Measurements from ENCODE around the gene INSM2.

INSM2 gene

GRCh38 chr14:35533357-35534207, at the start of gene INSM2:
TSS of gene INSM2 (plus strand) at chr14:35534164. CDS start at chr14:35534253, 89 bp downstream.
- peak in 32 of 51 donors; percentile 4 to 66 (median 42) for DNase-seq

- DNase-seq = no peak
Measured at GRCh38 chr14:35492569-35493014, 41.4 kb upstream of the INSM2 start.

- DNase-seq = no peak
Measured at GRCh38 chr14:35495278-35495677, 38.7 kb upstream of the INSM2 start.

- DNase-seq = no peak
Measured at GRCh38 chr14:35499180-35499579, 34.8 kb upstream of the INSM2 start.

GRCh38 chr14:35503646-35504045, 30.3 kb upstream of the INSM2 start:
- DNase-seq = no peak

GRCh38 chr14:35504260-35504659, 29.7 kb upstream of the INSM2 start:
- no peak for DNase-seq

GRCh38 chr14:35506461-35506860, 27.5 kb upstream of the INSM2 start:
- no peak for DNase-seq

GRCh38 chr14:35506927-35507326, 27.0 kb upstream of the INSM2 start:
- DNase-seq = no peak

- DNase-seq = no peak
Measured at GRCh38 chr14:35509846-35510245, 24.1 kb upstream of the INSM2 start.

GRCh38 chr14:35512765-35513164, 21.2 kb upstream of the INSM2 start:
- no peak for DNase-seq

GRCh38 chr14:35515916-35516315, 18.0 kb upstream of the INSM2 start:
- no peak for DNase-seq

GRCh38 chr14:35519986-35520385, 14.0 kb upstream of the INSM2 start:
- DNase-seq = no peak

- DNase-seq = no peak
Measured at GRCh38 chr14:35525695-35526094, 8.3 kb upstream of the INSM2 start.

- DNase-seq = no peak
Measured at GRCh38 chr14:35526962-35527361, 7.0 kb upstream of the INSM2 start.

- no peak for DNase-seq
Measured at GRCh38 chr14:35531960-35532747, 1.8 kb upstream of the INSM2 start.

- DNase-seq = peak in 1 of 51 donors; percentile 33
Measured at GRCh38 chr14:35532783-35533356, 1.1 kb upstream of the INSM2 start.

- DNase-seq = peak in 5 of 51 donors; percentile 2 to 38 (median 25)
Measured at GRCh38 chr14:35534208-35534872, 376 bp downstream of the INSM2 start.

- DNase-seq = peak in 30 of 51 donors; percentile 2 to 64 (median 27)
Measured at GRCh38 chr14:35534873-35535482, 1.0 kb downstream of the INSM2 start.

GRCh38 chr14:35535483-35536112, 1.6 kb downstream of the INSM2 start:
- peak in 2 of 51 donors; percentile 13 to 33 for DNase-seq

GRCh38 chr14:35539969-35540368, 6.0 kb downstream of the INSM2 start:
- DNase-seq = no peak

- no peak for DNase-seq
Measured at GRCh38 chr14:35543006-35543405, 9.0 kb downstream of the INSM2 start.

Data from hypothalamus (tissue), 51 donors.